Right lobe of liver (tissue), 4 donors: ENCODE results near the gene DENND1B.

Source experiments
- CTCF ChIP-seq, 4 donors: fragments of 200-600 bp in 3 of 4; fragments of 450-650 bp in 1 of 4; IDR thresholded peaks; one replicate each; pipeline versions ENCODE4 v1.5.1 to v1.8.0; 2016 to 2022; ENCODE audit warnings: antibody characterized with exemption in 4 of 4, mild to moderate bottlenecking in 2 of 4
- POLR2A ChIP-seq: fragments of 450-650 bp; IDR thresholded peaks from one replicate; pipeline ENCODE4 v1.6.1; 2017; ENCODE audit warnings: antibody characterized with exemption, mild to moderate bottlenecking
- donor health status: DM: no; HTN: no; CAD: no.
- donor health status: DM: no; HTN: no; CAD: no.
- donor health status: DM: no; HTN: yes; CAD: no.

- no peak for TF ChIP-seq CTCF (IDR thresholded peaks at IDR 0.05)
- TF ChIP-seq POLR2A = no peak
Observed at GRCh38 chr1:197732187-197732586, 43.1 kb downstream of the DENND1B start.
